ENCODE measurements around the gene CACNB1. TPM values are rescaled to one million over a fixed set of nuclear protein-coding genes. Genes with fewer than 3 reads are reported as not detected.

Gene CACNB1
- total RNA-seq, 4 donors from 2014 or later, result 7.9 to 32.9 (median 17.1) TPM

DNA sequence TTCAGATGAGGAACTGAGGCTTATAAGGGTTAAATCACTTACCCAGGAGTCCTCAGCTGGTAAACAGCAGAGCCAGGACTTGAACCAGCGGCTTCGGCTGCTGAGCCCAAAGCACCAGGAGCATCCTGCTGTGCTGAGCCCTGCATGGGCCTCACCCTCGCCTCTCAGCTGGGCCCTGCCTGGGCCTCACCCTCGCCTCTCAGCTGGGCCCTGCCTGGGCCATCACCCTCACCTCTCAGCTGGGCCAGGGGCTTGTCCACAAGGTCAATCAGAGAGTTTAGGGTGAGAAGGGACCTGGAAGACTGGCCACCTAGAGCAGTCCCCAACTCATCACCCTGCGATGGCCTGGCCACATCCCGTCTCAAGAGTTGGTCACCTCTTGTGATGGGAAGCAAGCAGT is 24.1 kb upstream of the CACNB1 start:
- peaks cover 41% of the 10 kb centered on the region for H3K4me1 ChIP-seq
- TF ChIP-seq EP300 (IDR thresholded peaks at IDR 0.05) (no peak), POLR2A (IDR thresholded peaks at IDR 0.05) (no peak), POLR2AphosphoS5 (IDR thresholded peaks at IDR 0.05) (no peak)
- TF ChIP-seq, protein P1, sequence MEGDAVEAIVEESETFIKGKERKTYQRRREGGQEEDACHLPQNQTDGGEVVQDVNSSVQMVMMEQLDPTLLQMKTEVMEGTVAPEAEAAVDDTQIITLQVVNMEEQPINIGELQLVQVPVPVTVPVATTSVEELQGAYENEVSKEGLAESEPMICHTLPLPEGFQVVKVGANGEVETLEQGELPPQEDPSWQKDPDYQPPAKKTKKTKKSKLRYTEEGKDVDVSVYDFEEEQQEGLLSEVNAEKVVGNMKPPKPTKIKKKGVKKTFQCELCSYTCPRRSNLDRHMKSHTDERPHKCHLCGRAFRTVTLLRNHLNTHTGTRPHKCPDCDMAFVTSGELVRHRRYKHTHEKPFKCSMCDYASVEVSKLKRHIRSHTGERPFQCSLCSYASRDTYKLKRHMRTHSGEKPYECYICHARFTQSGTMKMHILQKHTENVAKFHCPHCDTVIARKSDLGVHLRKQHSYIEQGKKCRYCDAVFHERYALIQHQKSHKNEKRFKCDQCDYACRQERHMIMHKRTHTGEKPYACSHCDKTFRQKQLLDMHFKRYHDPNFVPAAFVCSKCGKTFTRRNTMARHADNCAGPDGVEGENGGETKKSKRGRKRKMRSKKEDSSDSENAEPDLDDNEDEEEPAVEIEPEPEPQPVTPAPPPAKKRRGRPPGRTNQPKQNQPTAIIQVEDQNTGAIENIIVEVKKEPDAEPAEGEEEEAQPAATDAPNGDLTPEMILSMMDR (IDR thresholded peaks at IDR 0.05), result no peak
- H3K36me3 ChIP-seq, result no peaks in the 10 kb centered on the region
- WGBS, result 92% methylated on average over 5 of the region's 6 CpGs
- no peak overlapping the region for H3K27ac ChIP-seq
- no peak for DNase-seq (ENCODE audit: low spot score in 2 of 2)
- H3K27me3 ChIP-seq, result peaks cover 29% of the 10 kb centered on the region
- no peak overlapping the region for H3K4me3 ChIP-seq
- H3K9me3 ChIP-seq, result no peaks in the 10 kb centered on the region

DNA sequence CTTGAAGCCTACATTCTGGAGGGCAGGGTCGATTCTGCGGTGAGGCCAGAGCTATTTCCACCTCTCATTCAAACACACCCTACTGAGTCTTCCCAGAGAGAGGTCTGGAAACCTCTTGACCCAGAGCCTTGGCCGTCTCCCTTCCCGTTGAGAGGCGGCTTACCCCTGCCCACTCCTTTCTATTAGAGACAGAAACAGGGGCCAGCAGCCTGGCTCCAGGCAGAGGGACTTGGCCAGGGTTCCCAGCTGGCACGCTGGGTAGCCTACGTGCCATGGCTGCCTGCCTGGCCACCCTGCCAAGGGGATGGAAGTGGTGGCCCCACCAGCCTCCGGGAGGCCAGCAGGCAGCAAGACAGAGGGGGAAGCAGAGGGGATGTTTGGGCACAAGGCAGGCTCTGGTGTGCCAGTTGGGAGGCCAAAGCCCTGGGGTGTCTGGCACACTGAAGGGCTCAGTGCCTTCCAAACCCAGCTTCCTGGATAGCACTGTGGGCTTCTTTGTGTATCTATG is 22.2 kb upstream of the CACNB1 start:
- Histone ChIP-seq H3K27ac (no peak overlapping the region), H3K4me1 (peaks cover 23% of the 10 kb centered on the region), H3K9me3 (no peaks in the 10 kb centered on the region), H3K36me3 (no peaks in the 10 kb centered on the region), H3K27me3 (peaks cover 11% of the 10 kb centered on the region), H3K4me3 (no peak overlapping the region)
- 22% methylated on average over 8 of the region's 8 CpGs for WGBS
- DNase-seq (ENCODE audit: low spot score in 2 of 2), result no peak
- TF ChIP-seq EP300 (IDR thresholded peaks at IDR 0.05), result no peak
- TF ChIP-seq POLR2AphosphoS5 (IDR thresholded peaks at IDR 0.05), result no peak
- TF ChIP-seq, protein P1 (IDR thresholded peaks at IDR 0.05), result no peak
- TF ChIP-seq POLR2A (IDR thresholded peaks at IDR 0.05), result no peak

DNA sequence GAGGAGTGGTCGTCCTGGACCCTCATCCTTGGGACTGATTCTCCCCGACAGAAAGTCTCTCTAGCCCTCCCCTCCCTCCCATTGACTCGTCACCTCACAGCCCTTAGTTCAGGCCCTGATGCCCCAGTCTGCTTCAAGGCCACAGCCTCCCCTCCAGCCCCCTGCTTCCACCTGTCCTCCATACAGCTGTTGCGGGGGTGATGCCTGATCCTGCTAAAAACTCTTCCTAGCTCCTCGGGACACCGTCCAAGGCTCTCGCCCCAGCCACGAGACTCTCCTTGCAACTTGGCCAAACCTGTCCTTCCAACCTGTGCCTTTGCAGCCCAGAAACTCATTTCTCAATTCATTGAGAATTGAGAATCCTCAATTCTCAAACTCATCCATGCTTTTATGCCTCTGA is 21.4 kb upstream of the CACNB1 start:
- H3K27ac ChIP-seq, result no peak overlapping the region
- 65% methylated on average over 8 of the region's 8 CpGs for WGBS
- no peaks in the 10 kb centered on the region for H3K9me3 ChIP-seq
- TF ChIP-seq EP300 (IDR thresholded peaks at IDR 0.05), result no peak
- TF ChIP-seq, protein P1 (IDR thresholded peaks at IDR 0.05), result no peak
- no peak for TF ChIP-seq POLR2A (IDR thresholded peaks at IDR 0.05)
- TF ChIP-seq POLR2AphosphoS5 (IDR thresholded peaks at IDR 0.05), result no peak
- H3K27me3 ChIP-seq, result peaks cover 6% of the 10 kb centered on the region
- peaks cover 15% of the 10 kb centered on the region for H3K4me1 ChIP-seq
- no peak for DNase-seq (ENCODE audit: low spot score in 2 of 2)
- H3K36me3 ChIP-seq, result no peaks in the 10 kb centered on the region
- H3K4me3 ChIP-seq, result no peak overlapping the region

DNA sequence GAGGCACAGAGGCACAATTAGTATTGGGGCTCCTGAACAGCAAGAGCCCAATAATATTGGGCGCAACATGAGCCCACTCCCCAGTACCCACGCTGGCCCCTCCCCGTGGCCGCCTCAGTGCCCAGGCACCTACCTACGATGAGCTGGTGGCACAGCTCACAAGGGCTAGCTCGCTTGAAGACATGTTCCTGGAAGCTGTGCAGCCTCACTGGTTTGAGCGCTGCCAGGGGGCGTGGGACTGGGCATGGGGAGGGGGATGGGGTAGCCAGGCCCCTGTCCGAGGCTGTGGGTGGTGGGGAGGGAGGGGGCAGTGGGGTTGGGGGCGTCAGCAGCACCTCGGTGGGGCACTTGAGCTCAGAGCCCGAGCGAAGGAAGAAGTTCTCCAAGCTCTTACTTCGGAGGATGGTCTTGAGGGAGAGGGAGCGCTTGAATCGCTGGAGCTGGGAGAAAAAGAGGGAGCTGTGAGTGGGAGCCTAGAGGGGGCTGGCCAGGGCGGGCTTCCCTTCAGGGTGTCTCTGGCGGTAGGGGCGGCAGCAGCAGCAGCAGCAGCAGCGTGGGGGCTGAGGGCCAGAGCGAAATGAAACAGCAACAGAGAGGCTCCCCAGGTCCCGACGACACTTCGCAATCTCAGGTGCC is 20.4 kb upstream of the CACNB1 start:
- TF ChIP-seq, protein P1 (IDR thresholded peaks at IDR 0.05), result no peak
- TF ChIP-seq EP300 (IDR thresholded peaks at IDR 0.05) (no peak), POLR2AphosphoS5 (IDR thresholded peaks at IDR 0.05) (no peak), POLR2A (IDR thresholded peaks at IDR 0.05) (no peak)
- Histone ChIP-seq H3K27me3 (peaks cover 6% of the 10 kb centered on the region), H3K4me1 (peaks cover 21% of the 10 kb centered on the region), H3K4me3 (no peak overlapping the region), H3K27ac (no peak overlapping the region), H3K9me3 (no peaks in the 10 kb centered on the region), H3K36me3 (no peaks in the 10 kb centered on the region)
- WGBS, result 52% methylated on average over 23 of the region's 24 CpGs
- DNase-seq (ENCODE audit: low spot score in 2 of 2), result no peak

DNA sequence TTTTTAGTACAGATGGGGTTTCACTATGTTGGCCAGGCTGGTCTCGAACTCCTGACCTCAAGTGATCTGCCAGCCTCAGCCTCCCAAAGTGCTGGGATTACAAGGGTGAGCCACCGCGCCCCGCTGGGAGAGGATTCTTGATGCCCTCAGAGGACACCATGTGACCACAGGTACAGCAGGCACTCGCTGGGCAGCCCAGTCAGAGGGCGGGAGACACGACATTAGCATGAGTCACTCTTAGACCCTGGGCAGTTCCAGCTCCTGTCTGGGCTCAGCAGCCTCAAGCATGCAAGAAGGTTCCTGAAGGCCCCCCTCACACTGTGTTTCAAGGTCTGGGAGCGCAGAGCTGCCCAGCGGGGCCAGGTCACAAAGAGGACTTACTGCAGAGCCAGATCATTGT is 16.4 kb upstream of the CACNB1 start:
- TF ChIP-seq EP300 (IDR thresholded peaks at IDR 0.05) (no peak), POLR2A (IDR thresholded peaks at IDR 0.05) (no peak), POLR2AphosphoS5 (IDR thresholded peaks at IDR 0.05) (no peak)
- TF ChIP-seq, protein P1 (IDR thresholded peaks at IDR 0.05), result no peak
- Histone ChIP-seq H3K4me3 (no peak overlapping the region), H3K27me3 (peaks cover 6% of the 10 kb centered on the region), H3K27ac (no peak overlapping the region), H3K36me3 (no peaks in the 10 kb centered on the region), H3K9me3 (no peaks in the 10 kb centered on the region), H3K4me1 (peaks cover 48% of the 10 kb centered on the region)
- WGBS, result 98% methylated on average over 4 of the region's 9 CpGs
- no peak for DNase-seq (ENCODE audit: low spot score in 2 of 2)
